NCI-H524 (cell line): ENCODE results near the gene CENPA.
"Not testable (repeated sequence)": the region's sequence is repeated elsewhere in the genome, so short reads cannot be mapped to it uniquely, and the experiment has no call there.

Experiments used
- DNase-seq, 2 experiments: peaks; one replicate each; lab custom pipeline; 2025; lab: John Stamatoyannopoulos, UW

The CENPA gene

GRCh38 chr2:26785431-26786206, at the start of gene CENPA:
TSS of gene CENPA (plus strand) at chr2:26786056. CDS start at chr2:26786197, 141 bp downstream.
- peak; percentile 99 to 100 for DNase-seq

GRCh38 chr2:26737221-26737620, 48.6 kb upstream of the CENPA start:
- DNase-seq, result no peak

GRCh38 chr2:26738481-26738880, 47.4 kb upstream of the CENPA start:
- DNase-seq, result peak; percentile 96 to 98

GRCh38 chr2:26739514-26739913, 46.3 kb upstream of the CENPA start:
- DNase-seq, result no peak

- DNase-seq, result no peak
Measured at GRCh38 chr2:26740346-26740745, 45.5 kb upstream of the CENPA start.

GRCh38 chr2:26740890-26741302, 45.0 kb upstream of the CENPA start:
- DNase-seq, result peak; percentile 95 to 97

GRCh38 chr2:26742048-26742770, 43.6 kb upstream of the CENPA start:
- DNase-seq, result peak; percentile 35 to 76

GRCh38 chr2:26743852-26744251, 42.0 kb upstream of the CENPA start:
- no peak for DNase-seq

- peak in 1 of 2 experiments; percentile 50 for DNase-seq
Measured at GRCh38 chr2:26744953-26745352, 40.9 kb upstream of the CENPA start.

GRCh38 chr2:26745609-26746327, 40.1 kb upstream of the CENPA start:
- DNase-seq, result peak; percentile 84 to 85

GRCh38 chr2:26746934-26747333, 38.9 kb upstream of the CENPA start:
- DNase-seq, result no peak

- peak; percentile 68 to 69 for DNase-seq
Measured at GRCh38 chr2:26749787-26750420, 36.0 kb upstream of the CENPA start.

GRCh38 chr2:26750467-26750866, 35.4 kb upstream of the CENPA start:
- not testable (repeated sequence) for DNase-seq

GRCh38 chr2:26752656-26753055, 33.2 kb upstream of the CENPA start:
- no peak for DNase-seq

GRCh38 chr2:26754539-26754938, 31.3 kb upstream of the CENPA start:
- no peak for DNase-seq

- DNase-seq, result no peak
Measured at GRCh38 chr2:26754972-26755670, 30.7 kb upstream of the CENPA start.

GRCh38 chr2:26756337-26756736, 29.5 kb upstream of the CENPA start:
- DNase-seq, result no peak

- no peak for DNase-seq
Measured at GRCh38 chr2:26757873-26758789, 27.7 kb upstream of the CENPA start.

GRCh38 chr2:26758790-26759321, 27.0 kb upstream of the CENPA start:
- DNase-seq, result no peak

GRCh38 chr2:26759845-26760244, 26.0 kb upstream of the CENPA start:
- no peak for DNase-seq
